ENCODE data around the gene ZNF654. TPM values are rescaled to one million over a fixed set of nuclear protein-coding genes. Genes with fewer than 3 reads are reported as not detected.

Gene ZNF654
- total RNA-seq, 6 experiments from 2014 or later = 5.4 to 11.7 (median 6.7) TPM

GRCh38 chr3:88132894-88133293, 73.8 kb downstream of the ZNF654 start:
- no peak for TF ChIP-seq POLR2A (IDR thresholded peaks at IDR 0.05)
- TF ChIP-seq, protein P1, sequence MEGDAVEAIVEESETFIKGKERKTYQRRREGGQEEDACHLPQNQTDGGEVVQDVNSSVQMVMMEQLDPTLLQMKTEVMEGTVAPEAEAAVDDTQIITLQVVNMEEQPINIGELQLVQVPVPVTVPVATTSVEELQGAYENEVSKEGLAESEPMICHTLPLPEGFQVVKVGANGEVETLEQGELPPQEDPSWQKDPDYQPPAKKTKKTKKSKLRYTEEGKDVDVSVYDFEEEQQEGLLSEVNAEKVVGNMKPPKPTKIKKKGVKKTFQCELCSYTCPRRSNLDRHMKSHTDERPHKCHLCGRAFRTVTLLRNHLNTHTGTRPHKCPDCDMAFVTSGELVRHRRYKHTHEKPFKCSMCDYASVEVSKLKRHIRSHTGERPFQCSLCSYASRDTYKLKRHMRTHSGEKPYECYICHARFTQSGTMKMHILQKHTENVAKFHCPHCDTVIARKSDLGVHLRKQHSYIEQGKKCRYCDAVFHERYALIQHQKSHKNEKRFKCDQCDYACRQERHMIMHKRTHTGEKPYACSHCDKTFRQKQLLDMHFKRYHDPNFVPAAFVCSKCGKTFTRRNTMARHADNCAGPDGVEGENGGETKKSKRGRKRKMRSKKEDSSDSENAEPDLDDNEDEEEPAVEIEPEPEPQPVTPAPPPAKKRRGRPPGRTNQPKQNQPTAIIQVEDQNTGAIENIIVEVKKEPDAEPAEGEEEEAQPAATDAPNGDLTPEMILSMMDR (IDR thresholded peaks at IDR 0.05) = no peak
- peaks cover 0 to 15% (median 7%) of the 10 kb centered on the region in 4 donors for H3K36me3 ChIP-seq
- 100% methylated on average over 1 of the region's 1 CpG for WGBS (ENCODE audit: insufficient coverage, low coverage, low lambda C conversion rate, missing lambda C conversion rate)

GRCh38 chr3:88133711-88134263, 74.7 kb downstream of the ZNF654 start:
- intact Hi-C loops (cut with DNase I) = no loop called here
- Histone ChIP-seq H3K9me3 (no peaks in the 10 kb centered on the region), H3K27ac (no peak overlapping the region), H3K36me3 (peaks cover 0 to 21% (median 7%) of the 10 kb centered on the region in 4 donors), H3K4me1 (no peaks in the 10 kb centered on the region), H3K4me3 (no peak overlapping the region), H3K27me3 (no peaks in the 10 kb centered on the region)
- TF ChIP-seq, protein P1 (IDR thresholded peaks at IDR 0.05) = no peak
- no peak for TF ChIP-seq POLR2A (IDR thresholded peaks at IDR 0.05)
- no peak for DNase-seq
- 0% methylated on average over 1 of the region's 1 CpG for WGBS (ENCODE audit: insufficient coverage, low coverage, low lambda C conversion rate, missing lambda C conversion rate)
- ATAC-seq = no peak

More at GRCh38 chr3:88132894-88133293, 73.8 kb downstream of the ZNF654 start:
- ATAC-seq (no peak), DNase-seq (no peak)
- H3K4me3 ChIP-seq = no peak overlapping the region
- H3K9me3 ChIP-seq = no peaks in the 10 kb centered on the region
- intact Hi-C loops (cut with DNase I) = no loop called here
- H3K27me3 ChIP-seq = no peaks in the 10 kb centered on the region
- no peaks in the 10 kb centered on the region for H3K4me1 ChIP-seq
- no peak overlapping the region for H3K27ac ChIP-seq

DNA sequence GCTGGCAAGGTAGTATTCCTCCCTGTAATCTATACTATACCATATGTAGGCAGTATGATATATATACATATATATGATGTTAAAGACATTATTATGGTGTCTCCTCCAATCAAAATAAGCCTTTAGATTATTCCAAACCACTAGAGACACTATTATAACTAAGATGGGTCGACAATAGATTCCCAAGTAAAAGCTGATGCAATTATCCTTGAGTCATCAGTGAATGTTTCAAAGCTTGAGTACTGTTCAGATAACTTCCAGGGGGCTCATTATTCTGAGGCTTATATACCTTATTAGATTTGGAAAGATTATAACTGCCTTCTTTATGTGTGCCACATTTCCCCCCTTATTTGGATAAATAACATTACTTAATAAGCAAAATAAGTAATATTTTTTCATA, 78.8 kb downstream of the ZNF654 start:
- 78% methylated on average over 1 of the region's 1 CpG for WGBS (ENCODE audit: insufficient coverage, low coverage, low lambda C conversion rate, missing lambda C conversion rate)
- peaks cover 0 to 25% (median 11%) of the 10 kb centered on the region in 4 donors for H3K36me3 ChIP-seq
- no peaks in the 10 kb centered on the region for H3K27me3 ChIP-seq
- H3K4me3 ChIP-seq = no peak overlapping the region
- H3K9me3 ChIP-seq = no peaks in the 10 kb centered on the region
- TF ChIP-seq POLR2A (IDR thresholded peaks at IDR 0.05) = no peak
- TF ChIP-seq, protein P1 (IDR thresholded peaks at IDR 0.05) = no peak
- no peak overlapping the region for H3K27ac ChIP-seq
- DNase-seq = no peak
- intact Hi-C loops (cut with DNase I) = no loop called here
- ATAC-seq = no peak
- no peaks in the 10 kb centered on the region for H3K4me1 ChIP-seq

GRCh38 chr3:88141458-88142083, 82.5 kb downstream of the ZNF654 start:
- H3K27me3 ChIP-seq = no peaks in the 10 kb centered on the region
- DNase-seq (no peak), ATAC-seq (no peak)
- H3K9me3 ChIP-seq = no peaks in the 10 kb centered on the region
- H3K27ac ChIP-seq = no peak overlapping the region
- intact Hi-C loops (cut with DNase I) = no loop called here
- no peak overlapping the region for H3K4me3 ChIP-seq
- 70% methylated on average over 4 of the region's 4 CpGs for WGBS (ENCODE audit: insufficient coverage, low coverage, low lambda C conversion rate, missing lambda C conversion rate)
- TF ChIP-seq POLR2A (IDR thresholded peaks at IDR 0.05) = no peak
- TF ChIP-seq, protein P1 (IDR thresholded peaks at IDR 0.05) = no peak
- no peaks in the 10 kb centered on the region for H3K4me1 ChIP-seq
- peaks cover 0 to 15% (median 7%) of the 10 kb centered on the region in 4 donors for H3K36me3 ChIP-seq

Measured in right lobe of liver (tissue), 6 donors.